Thymus (tissue), 11 donors: ENCODE results near the gene SIVA1. TPM values are rescaled to one million over a fixed set of nuclear protein-coding genes. Genes with fewer than 3 reads are reported as not detected.

ENCODE experiments used
- DNase-seq, 9 donors: peaks; one replicate each; pipeline ENCODE4 v3.0.0-alpha.2; 2013; ENCODE audit warnings: low spot score in 9 of 9, low read depth in 6 of 9, missing footprints in 1 of 9
- H3K27ac ChIP-seq, 2 donors: one replicate each; pipeline ENCODE4 v1.5.1; 2013; ENCODE audit warnings: control low read depth in 1 of 2, low read depth in 1 of 2, low read length in 1 of 2, mild to moderate bottlenecking in 1 of 2, moderate library complexity in 1 of 2
- H3K27me3 ChIP-seq, 2 donors: one replicate each; pipeline ENCODE4 v1.5.1; 2013; ENCODE audit warnings: low read length in 1 of 2; ENCODE audit not compliant: control insufficient read depth in 2 of 2, insufficient read depth in 1 of 2
- H3K36me3 ChIP-seq, 2 donors: one replicate each; pipeline ENCODE4 v1.5.1; 2013; ENCODE audit warnings: low read length in 1 of 2, mild to moderate bottlenecking in 1 of 2, moderate library complexity in 1 of 2; ENCODE audit not compliant: control insufficient read depth in 2 of 2, insufficient read depth in 2 of 2
- H3K4me1 ChIP-seq, 2 donors: one replicate each; pipeline ENCODE4 v1.5.1; 2013; ENCODE audit warnings: low read length in 2 of 2; ENCODE audit not compliant: control insufficient read depth in 2 of 2, insufficient read depth in 2 of 2
- H3K4me3 ChIP-seq, 2 donors: one replicate each; pipeline ENCODE4 v1.5.1; 2013; ENCODE audit warnings: low read length in 2 of 2, control low read depth in 1 of 2, mild to moderate bottlenecking in 1 of 2
- H3K9me3 ChIP-seq, 2 donors: one replicate each; pipeline ENCODE4 v1.5.1; 2013; ENCODE audit warnings: low read length in 1 of 2, mild to moderate bottlenecking in 1 of 2; ENCODE audit not compliant: control insufficient read depth in 2 of 2, insufficient read depth in 1 of 2
- WGBS: extraction: QIAGEN DNeasy Blood & Tissue Kit; methylation state at CpG from one replicate; pipeline ENCODE4 v1.1.7; 2013; 5-methylcytosine and 5-hydroxymethylcytosine counted together
- polyA plus RNA-seq: library from polyadenylated mRNA; stranded (reverse); fragments of 200-250 nt; gene quantifications from one replicate; pipeline ENCODE4 v1.2.3, GENCODE V29; 2013
- total RNA-seq: library from RNA; stranded (reverse); fragments of 120-200 nt; gene quantifications from one replicate; pipeline ENCODE4 v1.2.4, GENCODE V29; 2013
- donor health status: healthy.

The SIVA1 gene
- total and polyA plus RNA-seq, 2 donors = 143 to 308 TPM

- DNase-seq = no peak
- WGBS = 85% methylated on average over 45 of the region's 45 CpGs
- Histone ChIP-seq H3K27ac (no peak overlapping the region), H3K4me1 (peaks cover 12 to 31% of the 10 kb centered on the region in 2 donors), H3K27me3 (peaks cover 17 to 53% of the 10 kb centered on the region in 2 donors), H3K9me3 (no peaks in the 10 kb centered on the region), H3K36me3 (no peaks in the 10 kb centered on the region), H3K4me3 (peak overlapping the region; percentile 47 to 78)
Observed at GRCh38 chr14:104801520-104802393, 48.8 kb downstream of the SIVA1 start.

- Histone ChIP-seq H3K27me3 (peaks cover 14 to 44% of the 10 kb centered on the region in 2 donors), H3K9me3 (no peaks in the 10 kb centered on the region), H3K36me3 (no peaks in the 10 kb centered on the region), H3K27ac (no peak overlapping the region), H3K4me3 (no peak overlapping the region), H3K4me1 (peaks cover 12 to 23% of the 10 kb centered on the region in 2 donors)
- WGBS = 95% methylated on average over 20 of the region's 20 CpGs
- DNase-seq = no peak
Observed at GRCh38 chr14:104802394-104803184, 49.6 kb downstream of the SIVA1 start.

GRCh38 chr14:104803280-104803911 lies 50.4 kb downstream of the SIVA1 start:
- H3K27ac ChIP-seq = no peak overlapping the region
- H3K27me3 ChIP-seq = peaks cover 10 to 36% of the 10 kb centered on the region in 2 donors
- no peak overlapping the region for H3K4me3 ChIP-seq
- no peaks in the 10 kb centered on the region for H3K36me3 ChIP-seq
- no peaks in the 10 kb centered on the region for H3K9me3 ChIP-seq
- H3K4me1 ChIP-seq = peaks cover 12 to 18% of the 10 kb centered on the region in 2 donors
- 96% methylated on average over 19 of the region's 19 CpGs for WGBS
- DNase-seq = no peak

GRCh38 chr14:104803912-104804410 lies 51.0 kb downstream of the SIVA1 start:
- Histone ChIP-seq H3K4me1 (peaks cover 12 to 18% of the 10 kb centered on the region in 2 donors), H3K27me3 (peaks cover 7 to 31% of the 10 kb centered on the region in 2 donors), H3K9me3 (no peaks in the 10 kb centered on the region), H3K4me3 (no peak overlapping the region), H3K36me3 (no peaks in the 10 kb centered on the region), H3K27ac (no peak overlapping the region)
- no peak for DNase-seq
- 98% methylated on average over 15 of the region's 15 CpGs for WGBS

- H3K9me3 ChIP-seq = no peaks in the 10 kb centered on the region
- H3K4me3 ChIP-seq = no peak overlapping the region
- no peaks in the 10 kb centered on the region for H3K36me3 ChIP-seq
- peaks cover 12 to 16% of the 10 kb centered on the region in 2 donors for H3K4me1 ChIP-seq
- 93% methylated on average over 18 of the region's 18 CpGs for WGBS
- H3K27ac ChIP-seq = no peak overlapping the region
- DNase-seq = no peak
- H3K27me3 ChIP-seq = peaks cover 7 to 23% of the 10 kb centered on the region in 2 donors
Observed at GRCh38 chr14:104804481-104805325, 51.8 kb downstream of the SIVA1 start.

- WGBS = 83% methylated on average over 3 of the region's 3 CpGs
- DNase-seq = no peak
- Histone ChIP-seq H3K4me3 (no peak overlapping the region), H3K4me1 (peaks cover 10 to 11% of the 10 kb centered on the region in 2 donors), H3K9me3 (no peaks in the 10 kb centered on the region), H3K36me3 (no peaks in the 10 kb centered on the region), H3K27me3 (peaks cover 5 to 18% of the 10 kb centered on the region in 2 donors), H3K27ac (no peak overlapping the region)
Observed at GRCh38 chr14:104805326-104805678, 52.4 kb downstream of the SIVA1 start.

- Histone ChIP-seq H3K27ac (no peak overlapping the region), H3K4me1 (peaks cover 10% of the 10 kb centered on the region in 2 donors), H3K4me3 (no peak overlapping the region), H3K36me3 (no peaks in the 10 kb centered on the region), H3K27me3 (peaks cover 3 to 15% of the 10 kb centered on the region in 2 donors), H3K9me3 (no peaks in the 10 kb centered on the region)
- WGBS = 93% methylated on average over 14 of the region's 14 CpGs
- DNase-seq = no peak
Observed at GRCh38 chr14:104805941-104806624, 53.1 kb downstream of the SIVA1 start.
